ENCODE results near the gene BICRAL. TPM values are rescaled to one million over a fixed set of nuclear protein-coding genes. Genes with fewer than 3 reads are reported as not detected.

The BICRAL gene
- total and polyA plus RNA-seq, 9 of the 15 experiments (the other 6 are each of a cell fraction or from before 2014, with no cell fraction given): 1.2 to 11.9 (median 5.6) TPM

DNA sequence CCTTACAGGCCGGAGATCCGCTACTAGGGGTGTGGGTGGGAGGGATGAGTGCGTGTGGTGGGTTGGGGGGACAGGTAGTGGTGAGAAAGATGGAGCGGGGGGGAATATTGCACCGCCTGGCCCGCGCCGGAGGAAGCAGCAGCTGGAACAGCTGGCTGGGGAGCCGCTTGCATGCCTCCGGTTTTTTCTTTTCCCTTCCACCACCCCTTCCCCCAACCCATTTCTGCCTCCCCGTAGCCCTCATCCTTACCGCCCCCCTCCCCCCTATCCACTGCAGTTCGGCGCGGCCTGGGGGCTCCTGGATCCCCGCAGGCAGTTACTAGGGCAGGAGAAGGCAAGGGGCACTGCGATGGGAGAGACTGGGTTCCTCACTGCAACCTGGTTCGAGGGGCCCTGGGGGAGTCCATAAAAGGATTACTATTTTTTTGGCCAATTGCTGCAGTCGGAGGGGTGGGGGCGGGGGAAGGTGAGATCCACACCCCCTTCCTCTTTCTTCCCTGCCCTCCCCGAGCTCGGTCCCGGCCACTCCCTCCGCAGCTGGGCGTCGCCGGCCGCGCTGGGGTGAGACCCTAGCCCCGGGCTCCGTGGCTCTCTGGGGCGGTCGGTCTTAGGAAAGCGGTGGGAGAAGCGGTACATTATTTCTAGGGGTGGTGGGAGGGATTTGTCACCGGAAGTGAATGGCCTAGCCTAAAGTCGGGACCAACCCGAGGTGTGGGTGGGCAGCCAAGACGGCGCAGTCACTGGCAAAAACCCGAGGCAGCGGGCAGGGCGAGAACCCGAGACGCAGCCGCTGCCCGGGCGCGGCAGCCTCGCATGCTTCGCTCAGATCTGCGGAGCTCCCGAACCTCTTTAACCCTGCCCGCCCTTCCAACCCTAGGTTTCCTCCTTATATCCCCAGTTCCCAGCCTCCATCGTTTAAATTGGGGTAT is 35.1 kb upstream of the BICRAL start (continued):
- TF ChIP-seq, protein P1, sequence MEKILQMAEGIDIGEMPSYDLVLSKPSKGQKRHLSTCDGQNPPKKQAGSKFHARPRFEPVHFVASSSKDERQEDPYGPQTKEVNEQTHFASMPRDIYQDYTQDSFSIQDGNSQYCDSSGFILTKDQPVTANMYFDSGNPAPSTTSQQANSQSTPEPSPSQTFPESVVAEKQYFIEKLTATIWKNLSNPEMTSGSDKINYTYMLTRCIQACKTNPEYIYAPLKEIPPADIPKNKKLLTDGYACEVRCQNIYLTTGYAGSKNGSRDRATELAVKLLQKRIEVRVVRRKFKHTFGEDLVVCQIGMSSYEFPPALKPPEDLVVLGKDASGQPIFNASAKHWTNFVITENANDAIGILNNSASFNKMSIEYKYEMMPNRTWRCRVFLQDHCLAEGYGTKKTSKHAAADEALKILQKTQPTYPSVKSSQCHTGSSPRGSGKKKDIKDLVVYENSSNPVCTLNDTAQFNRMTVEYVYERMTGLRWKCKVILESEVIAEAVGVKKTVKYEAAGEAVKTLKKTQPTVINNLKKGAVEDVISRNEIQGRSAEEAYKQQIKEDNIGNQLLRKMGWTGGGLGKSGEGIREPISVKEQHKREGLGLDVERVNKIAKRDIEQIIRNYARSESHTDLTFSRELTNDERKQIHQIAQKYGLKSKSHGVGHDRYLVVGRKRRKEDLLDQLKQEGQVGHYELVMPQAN (IDR thresholded peaks at IDR 0.05; ENCODE audit: borderline replicate concordance): peak; percentile 68
- no peak for TF ChIP-seq NEUROD1 (IDR thresholded peaks at IDR 0.05; ENCODE audit: borderline replicate concordance, low read depth, low read length, partially characterized antibody)
- peak; percentile 92 for TF ChIP-seq POLR2G (IDR thresholded peaks at IDR 0.05; ENCODE audit: low read depth, low read length)
- TF ChIP-seq, protein P2, sequence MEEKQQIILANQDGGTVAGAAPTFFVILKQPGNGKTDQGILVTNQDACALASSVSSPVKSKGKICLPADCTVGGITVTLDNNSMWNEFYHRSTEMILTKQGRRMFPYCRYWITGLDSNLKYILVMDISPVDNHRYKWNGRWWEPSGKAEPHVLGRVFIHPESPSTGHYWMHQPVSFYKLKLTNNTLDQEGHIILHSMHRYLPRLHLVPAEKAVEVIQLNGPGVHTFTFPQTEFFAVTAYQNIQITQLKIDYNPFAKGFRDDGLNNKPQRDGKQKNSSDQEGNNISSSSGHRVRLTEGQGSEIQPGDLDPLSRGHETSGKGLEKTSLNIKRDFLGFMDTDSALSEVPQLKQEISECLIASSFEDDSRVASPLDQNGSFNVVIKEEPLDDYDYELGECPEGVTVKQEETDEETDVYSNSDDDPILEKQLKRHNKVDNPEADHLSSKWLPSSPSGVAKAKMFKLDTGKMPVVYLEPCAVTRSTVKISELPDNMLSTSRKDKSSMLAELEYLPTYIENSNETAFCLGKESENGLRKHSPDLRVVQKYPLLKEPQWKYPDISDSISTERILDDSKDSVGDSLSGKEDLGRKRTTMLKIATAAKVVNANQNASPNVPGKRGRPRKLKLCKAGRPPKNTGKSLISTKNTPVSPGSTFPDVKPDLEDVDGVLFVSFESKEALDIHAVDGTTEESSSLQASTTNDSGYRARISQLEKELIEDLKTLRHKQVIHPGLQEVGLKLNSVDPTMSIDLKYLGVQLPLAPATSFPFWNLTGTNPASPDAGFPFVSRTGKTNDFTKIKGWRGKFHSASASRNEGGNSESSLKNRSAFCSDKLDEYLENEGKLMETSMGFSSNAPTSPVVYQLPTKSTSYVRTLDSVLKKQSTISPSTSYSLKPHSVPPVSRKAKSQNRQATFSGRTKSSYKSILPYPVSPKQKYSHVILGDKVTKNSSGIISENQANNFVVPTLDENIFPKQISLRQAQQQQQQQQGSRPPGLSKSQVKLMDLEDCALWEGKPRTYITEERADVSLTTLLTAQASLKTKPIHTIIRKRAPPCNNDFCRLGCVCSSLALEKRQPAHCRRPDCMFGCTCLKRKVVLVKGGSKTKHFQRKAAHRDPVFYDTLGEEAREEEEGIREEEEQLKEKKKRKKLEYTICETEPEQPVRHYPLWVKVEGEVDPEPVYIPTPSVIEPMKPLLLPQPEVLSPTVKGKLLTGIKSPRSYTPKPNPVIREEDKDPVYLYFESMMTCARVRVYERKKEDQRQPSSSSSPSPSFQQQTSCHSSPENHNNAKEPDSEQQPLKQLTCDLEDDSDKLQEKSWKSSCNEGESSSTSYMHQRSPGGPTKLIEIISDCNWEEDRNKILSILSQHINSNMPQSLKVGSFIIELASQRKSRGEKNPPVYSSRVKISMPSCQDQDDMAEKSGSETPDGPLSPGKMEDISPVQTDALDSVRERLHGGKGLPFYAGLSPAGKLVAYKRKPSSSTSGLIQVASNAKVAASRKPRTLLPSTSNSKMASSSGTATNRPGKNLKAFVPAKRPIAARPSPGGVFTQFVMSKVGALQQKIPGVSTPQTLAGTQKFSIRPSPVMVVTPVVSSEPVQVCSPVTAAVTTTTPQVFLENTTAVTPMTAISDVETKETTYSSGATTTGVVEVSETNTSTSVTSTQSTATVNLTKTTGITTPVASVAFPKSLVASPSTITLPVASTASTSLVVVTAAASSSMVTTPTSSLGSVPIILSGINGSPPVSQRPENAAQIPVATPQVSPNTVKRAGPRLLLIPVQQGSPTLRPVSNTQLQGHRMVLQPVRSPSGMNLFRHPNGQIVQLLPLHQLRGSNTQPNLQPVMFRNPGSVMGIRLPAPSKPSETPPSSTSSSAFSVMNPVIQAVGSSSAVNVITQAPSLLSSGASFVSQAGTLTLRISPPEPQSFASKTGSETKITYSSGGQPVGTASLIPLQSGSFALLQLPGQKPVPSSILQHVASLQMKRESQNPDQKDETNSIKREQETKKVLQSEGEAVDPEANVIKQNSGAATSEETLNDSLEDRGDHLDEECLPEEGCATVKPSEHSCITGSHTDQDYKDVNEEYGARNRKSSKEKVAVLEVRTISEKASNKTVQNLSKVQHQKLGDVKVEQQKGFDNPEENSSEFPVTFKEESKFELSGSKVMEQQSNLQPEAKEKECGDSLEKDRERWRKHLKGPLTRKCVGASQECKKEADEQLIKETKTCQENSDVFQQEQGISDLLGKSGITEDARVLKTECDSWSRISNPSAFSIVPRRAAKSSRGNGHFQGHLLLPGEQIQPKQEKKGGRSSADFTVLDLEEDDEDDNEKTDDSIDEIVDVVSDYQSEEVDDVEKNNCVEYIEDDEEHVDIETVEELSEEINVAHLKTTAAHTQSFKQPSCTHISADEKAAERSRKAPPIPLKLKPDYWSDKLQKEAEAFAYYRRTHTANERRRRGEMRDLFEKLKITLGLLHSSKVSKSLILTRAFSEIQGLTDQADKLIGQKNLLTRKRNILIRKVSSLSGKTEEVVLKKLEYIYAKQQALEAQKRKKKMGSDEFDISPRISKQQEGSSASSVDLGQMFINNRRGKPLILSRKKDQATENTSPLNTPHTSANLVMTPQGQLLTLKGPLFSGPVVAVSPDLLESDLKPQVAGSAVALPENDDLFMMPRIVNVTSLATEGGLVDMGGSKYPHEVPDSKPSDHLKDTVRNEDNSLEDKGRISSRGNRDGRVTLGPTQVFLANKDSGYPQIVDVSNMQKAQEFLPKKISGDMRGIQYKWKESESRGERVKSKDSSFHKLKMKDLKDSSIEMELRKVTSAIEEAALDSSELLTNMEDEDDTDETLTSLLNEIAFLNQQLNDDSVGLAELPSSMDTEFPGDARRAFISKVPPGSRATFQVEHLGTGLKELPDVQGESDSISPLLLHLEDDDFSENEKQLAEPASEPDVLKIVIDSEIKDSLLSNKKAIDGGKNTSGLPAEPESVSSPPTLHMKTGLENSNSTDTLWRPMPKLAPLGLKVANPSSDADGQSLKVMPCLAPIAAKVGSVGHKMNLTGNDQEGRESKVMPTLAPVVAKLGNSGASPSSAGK (IDR thresholded peaks at IDR 0.05): no peak
- no peak for TF ChIP-seq BRF1 (IDR thresholded peaks at IDR 0.05; ENCODE audit: borderline replicate concordance, extremely low read depth, insufficient read length)
- peak; percentile 14; the same call in 1 of the 2 replicates for TF ChIP-seq ZNF57 (CRISPR knock-in tag; IDR thresholded peaks at IDR 0.05)
- no peak for TF ChIP-seq ZFP30 (CRISPR knock-in tag; IDR thresholded peaks at IDR 0.05; ENCODE audit: borderline replicate concordance)
- no peak; a peak in 1 of 4 replicates for TF ChIP-seq RCOR1 (IDR thresholded peaks at IDR 0.05; ENCODE audit: borderline replicate concordance in 1 of 2, low read depth in 2 of 2, low read length in 2 of 2)
- TF ChIP-seq KDM5B (IDR thresholded peaks at IDR 0.05; ENCODE audit: insufficient replicate concordance, low read depth, low read length): peak; percentile 85
- no peak for TF ChIP-seq SRSF3 (IDR thresholded peaks at IDR 0.05; ENCODE audit: insufficient read depth, low read length)
- no peak for TF ChIP-seq HMG20B (CRISPR knock-in tag; IDR thresholded peaks at IDR 0.05)
- no peak for TF ChIP-seq FOXM1 (IDR thresholded peaks at IDR 0.05; ENCODE audit: low read depth)
- TF ChIP-seq FOXM1 (CRISPR knock-in tag; IDR thresholded peaks at IDR 0.05; ENCODE audit: low read depth): 0 out of 2 replicates have a peak, but pooled peaks have one; percentile 55

All from K562 (cell line).